ENCODE results near the gene GGNBP2.

GGNBP2 gene

GRCh38 chr17:36611345-36612072 lies 66.8 kb downstream of the GGNBP2 start:
- no peak overlapping the region for H3K27ac ChIP-seq
- H3K27me3 ChIP-seq (ENCODE audit: control insufficient read depth, insufficient read depth, low read length) = no peaks in the 10 kb centered on the region
- no peak overlapping the region for H3K4me2 ChIP-seq (ENCODE audit: low read length)
- H3K4me1 ChIP-seq = no peaks in the 10 kb centered on the region
- H3K9ac ChIP-seq = no peak overlapping the region
- no peaks in the 10 kb centered on the region for H3K36me3 ChIP-seq (ENCODE audit: control insufficient read depth, insufficient read depth, low read length)
- no peaks in the 10 kb centered on the region for H3K9me3 ChIP-seq (ENCODE audit: control insufficient read depth, low read length)
- TF ChIP-seq, protein P1, sequence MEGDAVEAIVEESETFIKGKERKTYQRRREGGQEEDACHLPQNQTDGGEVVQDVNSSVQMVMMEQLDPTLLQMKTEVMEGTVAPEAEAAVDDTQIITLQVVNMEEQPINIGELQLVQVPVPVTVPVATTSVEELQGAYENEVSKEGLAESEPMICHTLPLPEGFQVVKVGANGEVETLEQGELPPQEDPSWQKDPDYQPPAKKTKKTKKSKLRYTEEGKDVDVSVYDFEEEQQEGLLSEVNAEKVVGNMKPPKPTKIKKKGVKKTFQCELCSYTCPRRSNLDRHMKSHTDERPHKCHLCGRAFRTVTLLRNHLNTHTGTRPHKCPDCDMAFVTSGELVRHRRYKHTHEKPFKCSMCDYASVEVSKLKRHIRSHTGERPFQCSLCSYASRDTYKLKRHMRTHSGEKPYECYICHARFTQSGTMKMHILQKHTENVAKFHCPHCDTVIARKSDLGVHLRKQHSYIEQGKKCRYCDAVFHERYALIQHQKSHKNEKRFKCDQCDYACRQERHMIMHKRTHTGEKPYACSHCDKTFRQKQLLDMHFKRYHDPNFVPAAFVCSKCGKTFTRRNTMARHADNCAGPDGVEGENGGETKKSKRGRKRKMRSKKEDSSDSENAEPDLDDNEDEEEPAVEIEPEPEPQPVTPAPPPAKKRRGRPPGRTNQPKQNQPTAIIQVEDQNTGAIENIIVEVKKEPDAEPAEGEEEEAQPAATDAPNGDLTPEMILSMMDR (IDR thresholded peaks at IDR 0.05) = no peak
- H3K4me3 ChIP-seq (ENCODE audit: low read depth, low read length) = no peak overlapping the region
- no peak overlapping the region for H2AFZ ChIP-seq
- no peaks in the 10 kb centered on the region for H3K79me2 ChIP-seq

- Histone ChIP-seq H3K4me2 (ENCODE audit: low read length) (no peak overlapping the region), H3K4me1 (no peaks in the 10 kb centered on the region), H3K4me3 (ENCODE audit: low read depth, low read length) (no peak overlapping the region), H3K9ac (no peak overlapping the region), H3K79me2 (no peaks in the 10 kb centered on the region), H3K27me3 (ENCODE audit: control insufficient read depth, insufficient read depth, low read length) (no peaks in the 10 kb centered on the region), H2AFZ (no peak overlapping the region), H3K27ac (no peak overlapping the region), H3K36me3 (ENCODE audit: control insufficient read depth, insufficient read depth, low read length) (no peaks in the 10 kb centered on the region), H3K9me3 (ENCODE audit: control insufficient read depth, low read length) (no peaks in the 10 kb centered on the region)
- TF ChIP-seq, protein P1 (IDR thresholded peaks at IDR 0.05) = no peak
Observed at GRCh38 chr17:36612323-36612722, 67.6 kb downstream of the GGNBP2 start.

GRCh38 chr17:36613155-36613554 lies 68.4 kb downstream of the GGNBP2 start:
- Histone ChIP-seq H2AFZ (no peak overlapping the region), H3K4me3 (ENCODE audit: low read depth, low read length) (no peak overlapping the region), H3K79me2 (no peaks in the 10 kb centered on the region), H3K27ac (no peak overlapping the region), H3K9ac (no peak overlapping the region), H3K36me3 (ENCODE audit: control insufficient read depth, insufficient read depth, low read length) (no peaks in the 10 kb centered on the region), H3K9me3 (ENCODE audit: control insufficient read depth, low read length) (no peaks in the 10 kb centered on the region), H3K27me3 (ENCODE audit: control insufficient read depth, insufficient read depth, low read length) (no peaks in the 10 kb centered on the region), H3K4me2 (ENCODE audit: low read length) (no peak overlapping the region), H3K4me1 (no peaks in the 10 kb centered on the region)
- TF ChIP-seq, protein P1 (IDR thresholded peaks at IDR 0.05) = no peak

- Histone ChIP-seq H3K27me3 (ENCODE audit: control insufficient read depth, insufficient read depth, low read length) (no peaks in the 10 kb centered on the region), H3K79me2 (no peaks in the 10 kb centered on the region), H3K4me2 (ENCODE audit: low read length) (no peak overlapping the region), H3K4me1 (no peaks in the 10 kb centered on the region), H2AFZ (no peak overlapping the region), H3K9me3 (ENCODE audit: control insufficient read depth, low read length) (no peaks in the 10 kb centered on the region), H3K36me3 (ENCODE audit: control insufficient read depth, insufficient read depth, low read length) (no peaks in the 10 kb centered on the region), H3K9ac (no peak overlapping the region), H3K4me3 (ENCODE audit: low read depth, low read length) (no peak overlapping the region), H3K27ac (no peak overlapping the region)
- TF ChIP-seq, protein P1 (IDR thresholded peaks at IDR 0.05) = no peak
Observed at GRCh38 chr17:36614081-36614480, 69.4 kb downstream of the GGNBP2 start.

GRCh38 chr17:36614933-36615332 lies 70.2 kb downstream of the GGNBP2 start:
- H3K4me2 ChIP-seq (ENCODE audit: low read length) = no peak overlapping the region
- H3K4me1 ChIP-seq = no peaks in the 10 kb centered on the region
- no peak overlapping the region for H3K9ac ChIP-seq
- H2AFZ ChIP-seq = no peak overlapping the region
- no peaks in the 10 kb centered on the region for H3K79me2 ChIP-seq
- H3K36me3 ChIP-seq (ENCODE audit: control insufficient read depth, insufficient read depth, low read length) = no peaks in the 10 kb centered on the region
- H3K4me3 ChIP-seq (ENCODE audit: low read depth, low read length) = no peak overlapping the region
- TF ChIP-seq, protein P1 (IDR thresholded peaks at IDR 0.05) = no peak
- H3K27me3 ChIP-seq (ENCODE audit: control insufficient read depth, insufficient read depth, low read length) = no peaks in the 10 kb centered on the region
- H3K9me3 ChIP-seq (ENCODE audit: control insufficient read depth, low read length) = no peaks in the 10 kb centered on the region
- H3K27ac ChIP-seq = no peak overlapping the region

All from parathyroid adenoma (tissue), 2 donors.